Measurements from ENCODE around the gene SPANXN2.

DNA sequence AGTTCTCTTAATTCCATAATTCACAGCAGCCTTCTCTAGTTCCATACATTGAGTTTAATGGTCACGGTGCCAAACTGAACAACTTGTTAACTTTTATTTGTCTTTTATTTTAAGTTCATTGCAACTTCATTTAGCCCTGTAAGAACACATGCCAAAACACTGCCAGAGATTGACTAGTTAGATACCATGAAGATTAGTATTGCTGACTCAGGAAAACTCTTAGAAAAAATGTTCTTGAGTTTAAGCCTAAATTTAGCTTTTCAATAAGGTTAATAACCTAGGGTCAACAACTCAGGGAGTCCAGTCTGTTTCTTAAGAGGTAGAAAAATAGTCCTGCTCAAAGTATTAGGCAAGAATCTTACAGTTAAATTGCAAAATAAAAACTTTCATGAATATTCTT lies 25.7 kb downstream of the SPANXN2 start:
- TF ChIP-seq EP300 (IDR thresholded peaks at IDR 0.05; ENCODE audit: borderline replicate concordance in 1 of 2, low read depth in 2 of 2, low read length in 2 of 2), result no peak
- TF ChIP-seq, protein P1, sequence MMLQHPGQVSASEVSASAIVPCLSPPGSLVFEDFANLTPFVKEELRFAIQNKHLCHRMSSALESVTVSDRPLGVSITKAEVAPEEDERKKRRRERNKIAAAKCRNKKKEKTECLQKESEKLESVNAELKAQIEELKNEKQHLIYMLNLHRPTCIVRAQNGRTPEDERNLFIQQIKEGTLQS (IDR thresholded peaks at IDR 0.05; ENCODE audit: insufficient read depth, low read depth, low read length), result no peak
- TF ChIP-seq, protein P2, sequence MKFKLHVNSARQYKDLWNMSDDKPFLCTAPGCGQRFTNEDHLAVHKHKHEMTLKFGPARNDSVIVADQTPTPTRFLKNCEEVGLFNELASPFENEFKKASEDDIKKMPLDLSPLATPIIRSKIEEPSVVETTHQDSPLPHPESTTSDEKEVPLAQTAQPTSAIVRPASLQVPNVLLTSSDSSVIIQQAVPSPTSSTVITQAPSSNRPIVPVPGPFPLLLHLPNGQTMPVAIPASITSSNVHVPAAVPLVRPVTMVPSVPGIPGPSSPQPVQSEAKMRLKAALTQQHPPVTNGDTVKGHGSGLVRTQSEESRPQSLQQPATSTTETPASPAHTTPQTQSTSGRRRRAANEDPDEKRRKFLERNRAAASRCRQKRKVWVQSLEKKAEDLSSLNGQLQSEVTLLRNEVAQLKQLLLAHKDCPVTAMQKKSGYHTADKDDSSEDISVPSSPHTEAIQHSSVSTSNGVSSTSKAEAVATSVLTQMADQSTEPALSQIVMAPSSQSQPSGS (IDR thresholded peaks at IDR 0.05; ENCODE audit: low read length), result no peak

Data from H1 (cell line).